ENCODE results near the gene P3H2.
"Not testable (repeated sequence)": the region's sequence is repeated elsewhere in the genome, so short reads cannot be mapped to it uniquely, and the experiment has no call there.

The P3H2 gene

GRCh38 chr3:190088890-190089289 is 31.8 kb downstream of the P3H2 start:
- Histone ChIP-seq H3K27ac (no peak overlapping the region), H3K36me3 (ENCODE audit: insufficient read depth, low read length) (no peaks in the 10 kb centered on the region), H3K9me3 (ENCODE audit: low read depth, low read length) (no peaks in the 10 kb centered on the region), H3K4me3 (no peak overlapping the region), H3K9ac (ENCODE audit: insufficient read length) (no peak overlapping the region)
- TF ChIP-seq FOXP2 (optimal IDR thresholded peaks at IDR 0.05; ENCODE audit: control extremely low read depth, extremely low read length, insufficient read depth) (no peak), EZH2 (IDR thresholded peaks at IDR 0.05) (no peak), POLR2AphosphoS5 (IDR thresholded peaks at IDR 0.05; ENCODE audit: borderline replicate concordance, low read depth, low read length) (no peak)
- no peak for DNase-seq (ENCODE audit: low read depth, low spot score)

GRCh38 chr3:190086191-190086590 is 34.5 kb downstream of the P3H2 start:
- no peaks in the 10 kb centered on the region for H3K9me3 ChIP-seq (ENCODE audit: low read depth, low read length)
- no peak overlapping the region for H3K9ac ChIP-seq (ENCODE audit: insufficient read length)
- H3K27ac ChIP-seq, result no peak overlapping the region
- H3K36me3 ChIP-seq (ENCODE audit: insufficient read depth, low read length), result no peaks in the 10 kb centered on the region
- DNase-seq (ENCODE audit: low read depth, low spot score), result no peak
- no peak overlapping the region for H3K4me3 ChIP-seq
- TF ChIP-seq EZH2 (IDR thresholded peaks at IDR 0.05), result no peak
- no peak for TF ChIP-seq FOXP2 (optimal IDR thresholded peaks at IDR 0.05; ENCODE audit: control extremely low read depth, extremely low read length, insufficient read depth)
- TF ChIP-seq POLR2AphosphoS5 (IDR thresholded peaks at IDR 0.05; ENCODE audit: borderline replicate concordance, low read depth, low read length), result no peak

GRCh38 chr3:190084983-190085382 is 35.7 kb downstream of the P3H2 start:
- no peaks in the 10 kb centered on the region for H3K9me3 ChIP-seq (ENCODE audit: low read depth, low read length)
- TF ChIP-seq FOXP2 (optimal IDR thresholded peaks at IDR 0.05; ENCODE audit: control extremely low read depth, extremely low read length, insufficient read depth) (no peak), POLR2AphosphoS5 (IDR thresholded peaks at IDR 0.05; ENCODE audit: borderline replicate concordance, low read depth, low read length) (no peak), EZH2 (IDR thresholded peaks at IDR 0.05) (no peak)
- peak; percentile 53 for DNase-seq (ENCODE audit: low read depth, low spot score)
- peak overlapping the region; percentile 2; the same call in 1 of the 2 replicates for H3K4me3 ChIP-seq
- no peaks in the 10 kb centered on the region for H3K36me3 ChIP-seq (ENCODE audit: insufficient read depth, low read length)
- H3K27ac ChIP-seq, result peak overlapping the region; percentile 62
- no peak overlapping the region for H3K9ac ChIP-seq (ENCODE audit: insufficient read length)

- H3K36me3 ChIP-seq (ENCODE audit: insufficient read depth, low read length), result no peaks in the 10 kb centered on the region
- TF ChIP-seq FOXP2 (optimal IDR thresholded peaks at IDR 0.05; ENCODE audit: control extremely low read depth, extremely low read length, insufficient read depth), result no peak
- TF ChIP-seq POLR2AphosphoS5 (IDR thresholded peaks at IDR 0.05; ENCODE audit: borderline replicate concordance, low read depth, low read length), result no peak
- no peak for TF ChIP-seq EZH2 (IDR thresholded peaks at IDR 0.05)
- no peak overlapping the region for H3K4me3 ChIP-seq
- no peak overlapping the region for H3K27ac ChIP-seq
- peak overlapping the region; percentile 23 for H3K9ac ChIP-seq (ENCODE audit: insufficient read length)
- no peaks in the 10 kb centered on the region for H3K9me3 ChIP-seq (ENCODE audit: low read depth, low read length)
- DNase-seq (ENCODE audit: low read depth, low spot score), result no peak
Measured at GRCh38 chr3:190083635-190084034, 37.1 kb downstream of the P3H2 start.

GRCh38 chr3:190081389-190081788 is 39.3 kb downstream of the P3H2 start:
- Histone ChIP-seq H3K9ac (ENCODE audit: insufficient read length) (no peak overlapping the region), H3K9me3 (ENCODE audit: low read depth, low read length) (no peaks in the 10 kb centered on the region), H3K36me3 (ENCODE audit: insufficient read depth, low read length) (no peaks in the 10 kb centered on the region), H3K27ac (no peak overlapping the region), H3K4me3 (no peak overlapping the region)
- no peak for DNase-seq (ENCODE audit: low read depth, low spot score)
- TF ChIP-seq EZH2 (IDR thresholded peaks at IDR 0.05), result no peak
- no peak for TF ChIP-seq POLR2AphosphoS5 (IDR thresholded peaks at IDR 0.05; ENCODE audit: borderline replicate concordance, low read depth, low read length)
- no peak for TF ChIP-seq FOXP2 (optimal IDR thresholded peaks at IDR 0.05; ENCODE audit: control extremely low read depth, extremely low read length, insufficient read depth)

GRCh38 chr3:190079173-190079572 is 41.5 kb downstream of the P3H2 start:
- H3K4me3 ChIP-seq; H3K36me3 ChIP-seq (ENCODE audit: insufficient read depth, low read length); H3K27ac ChIP-seq; H3K9me3 ChIP-seq (ENCODE audit: low read depth, low read length); DNase-seq (ENCODE audit: low read depth, low spot score); H3K9ac ChIP-seq (ENCODE audit: insufficient read length): not testable (repeated sequence)

- Histone ChIP-seq H3K27ac (no peak overlapping the region), H3K4me3 (no peak overlapping the region), H3K9ac (ENCODE audit: insufficient read length) (no peak overlapping the region), H3K9me3 (ENCODE audit: low read depth, low read length) (no peaks in the 10 kb centered on the region), H3K36me3 (ENCODE audit: insufficient read depth, low read length) (no peaks in the 10 kb centered on the region)
- DNase-seq (ENCODE audit: low read depth, low spot score), result no peak
- TF ChIP-seq FOXP2 (optimal IDR thresholded peaks at IDR 0.05; ENCODE audit: control extremely low read depth, extremely low read length, insufficient read depth) (no peak), EZH2 (IDR thresholded peaks at IDR 0.05) (no peak), POLR2AphosphoS5 (IDR thresholded peaks at IDR 0.05; ENCODE audit: borderline replicate concordance, low read depth, low read length) (no peak)
Measured at GRCh38 chr3:190077395-190078045, 43.2 kb downstream of the P3H2 start.

- Histone ChIP-seq H3K36me3 (ENCODE audit: insufficient read depth, low read length) (no peaks in the 10 kb centered on the region), H3K9me3 (ENCODE audit: low read depth, low read length) (no peaks in the 10 kb centered on the region), H3K27ac (no peak overlapping the region), H3K4me3 (no peak overlapping the region), H3K9ac (ENCODE audit: insufficient read length) (no peak overlapping the region)
- TF ChIP-seq FOXP2 (optimal IDR thresholded peaks at IDR 0.05; ENCODE audit: control extremely low read depth, extremely low read length, insufficient read depth) (no peak), EZH2 (IDR thresholded peaks at IDR 0.05) (no peak), POLR2AphosphoS5 (IDR thresholded peaks at IDR 0.05; ENCODE audit: borderline replicate concordance, low read depth, low read length) (no peak)
- no peak for DNase-seq (ENCODE audit: low read depth, low spot score)
Measured at GRCh38 chr3:190076601-190077394, 43.9 kb downstream of the P3H2 start.
